ENCODE results near the gene SMIM32. TPM values are rescaled to one million over a fixed set of nuclear protein-coding genes. Genes with fewer than 3 reads are reported as not detected.

The SMIM32 gene
- total RNA-seq, 1 experiment from 2014 or later = 0.37 TPM

DNA sequence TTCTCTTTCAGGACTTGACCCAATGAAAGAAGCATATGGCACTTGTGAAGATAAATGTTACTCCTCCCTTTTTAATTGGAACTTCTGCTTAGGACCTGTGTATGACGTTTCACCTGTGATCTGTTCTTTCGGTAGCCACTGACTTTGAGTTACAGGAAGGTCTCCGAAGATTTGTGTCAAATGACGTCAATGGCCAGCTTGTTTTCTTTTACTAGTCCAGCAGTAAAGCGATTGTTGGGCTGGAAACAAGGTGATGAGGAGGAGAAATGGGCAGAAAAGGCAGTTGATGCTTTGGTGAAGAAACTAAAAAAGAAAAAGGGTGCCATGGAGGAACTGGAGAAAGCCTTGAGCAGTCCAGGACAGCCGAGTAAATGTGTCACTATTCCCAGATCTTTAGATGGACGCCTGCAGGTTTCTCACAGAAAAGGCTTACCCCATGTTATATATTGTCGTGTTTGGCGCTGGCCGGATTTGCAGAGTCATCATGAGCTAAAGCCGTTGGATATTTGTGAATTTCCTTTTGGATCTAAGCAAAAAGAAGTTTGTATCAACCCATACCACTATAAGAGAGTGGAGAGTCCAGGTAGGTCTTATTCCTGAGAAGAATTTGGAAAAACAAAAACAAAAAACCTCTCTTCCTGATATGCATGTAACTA is 39.3 kb downstream of the SMIM32 start (continued):
- TF ChIP-seq, protein P1, sequence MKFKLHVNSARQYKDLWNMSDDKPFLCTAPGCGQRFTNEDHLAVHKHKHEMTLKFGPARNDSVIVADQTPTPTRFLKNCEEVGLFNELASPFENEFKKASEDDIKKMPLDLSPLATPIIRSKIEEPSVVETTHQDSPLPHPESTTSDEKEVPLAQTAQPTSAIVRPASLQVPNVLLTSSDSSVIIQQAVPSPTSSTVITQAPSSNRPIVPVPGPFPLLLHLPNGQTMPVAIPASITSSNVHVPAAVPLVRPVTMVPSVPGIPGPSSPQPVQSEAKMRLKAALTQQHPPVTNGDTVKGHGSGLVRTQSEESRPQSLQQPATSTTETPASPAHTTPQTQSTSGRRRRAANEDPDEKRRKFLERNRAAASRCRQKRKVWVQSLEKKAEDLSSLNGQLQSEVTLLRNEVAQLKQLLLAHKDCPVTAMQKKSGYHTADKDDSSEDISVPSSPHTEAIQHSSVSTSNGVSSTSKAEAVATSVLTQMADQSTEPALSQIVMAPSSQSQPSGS (CRISPR knock-in tag; IDR thresholded peaks at IDR 0.05; ENCODE audit: borderline replicate concordance, low read depth) = no peak
- no peak for TF ChIP-seq NFATC4 (CRISPR knock-in tag; IDR thresholded peaks at IDR 0.05)
- TF ChIP-seq, protein P2, sequence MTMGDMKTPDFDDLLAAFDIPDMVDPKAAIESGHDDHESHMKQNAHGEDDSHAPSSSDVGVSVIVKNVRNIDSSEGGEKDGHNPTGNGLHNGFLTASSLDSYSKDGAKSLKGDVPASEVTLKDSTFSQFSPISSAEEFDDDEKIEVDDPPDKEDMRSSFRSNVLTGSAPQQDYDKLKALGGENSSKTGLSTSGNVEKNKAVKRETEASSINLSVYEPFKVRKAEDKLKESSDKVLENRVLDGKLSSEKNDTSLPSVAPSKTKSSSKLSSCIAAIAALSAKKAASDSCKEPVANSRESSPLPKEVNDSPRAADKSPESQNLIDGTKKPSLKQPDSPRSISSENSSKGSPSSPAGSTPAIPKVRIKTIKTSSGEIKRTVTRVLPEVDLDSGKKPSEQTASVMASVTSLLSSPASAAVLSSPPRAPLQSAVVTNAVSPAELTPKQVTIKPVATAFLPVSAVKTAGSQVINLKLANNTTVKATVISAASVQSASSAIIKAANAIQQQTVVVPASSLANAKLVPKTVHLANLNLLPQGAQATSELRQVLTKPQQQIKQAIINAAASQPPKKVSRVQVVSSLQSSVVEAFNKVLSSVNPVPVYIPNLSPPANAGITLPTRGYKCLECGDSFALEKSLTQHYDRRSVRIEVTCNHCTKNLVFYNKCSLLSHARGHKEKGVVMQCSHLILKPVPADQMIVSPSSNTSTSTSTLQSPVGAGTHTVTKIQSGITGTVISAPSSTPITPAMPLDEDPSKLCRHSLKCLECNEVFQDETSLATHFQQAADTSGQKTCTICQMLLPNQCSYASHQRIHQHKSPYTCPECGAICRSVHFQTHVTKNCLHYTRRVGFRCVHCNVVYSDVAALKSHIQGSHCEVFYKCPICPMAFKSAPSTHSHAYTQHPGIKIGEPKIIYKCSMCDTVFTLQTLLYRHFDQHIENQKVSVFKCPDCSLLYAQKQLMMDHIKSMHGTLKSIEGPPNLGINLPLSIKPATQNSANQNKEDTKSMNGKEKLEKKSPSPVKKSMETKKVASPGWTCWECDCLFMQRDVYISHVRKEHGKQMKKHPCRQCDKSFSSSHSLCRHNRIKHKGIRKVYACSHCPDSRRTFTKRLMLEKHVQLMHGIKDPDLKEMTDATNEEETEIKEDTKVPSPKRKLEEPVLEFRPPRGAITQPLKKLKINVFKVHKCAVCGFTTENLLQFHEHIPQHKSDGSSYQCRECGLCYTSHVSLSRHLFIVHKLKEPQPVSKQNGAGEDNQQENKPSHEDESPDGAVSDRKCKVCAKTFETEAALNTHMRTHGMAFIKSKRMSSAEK (CRISPR knock-in tag; IDR thresholded peaks at IDR 0.05; ENCODE audit: borderline replicate concordance) = no peak

GRCh38 chr5:136149891-136150290 is 43.1 kb downstream of the SMIM32 start:
- ChIA-PET POLR2A (no interaction called here), CTCF (no interaction called here)
- H3K4me1 Mint-ChIP-seq = peaks cover 17% of the 10 kb centered on the region
- no peak for ATAC-seq
- peaks cover 14% of the 10 kb centered on the region for H3K36me3 Mint-ChIP-seq
- DNase-seq (ENCODE audit: low spot score) = no peak
- no peak overlapping the region for H3K27ac Mint-ChIP-seq
- no peak overlapping the region for H3K4me3 Mint-ChIP-seq
- no peaks in the 10 kb centered on the region for H3K9me3 Mint-ChIP-seq
- H3K27me3 Mint-ChIP-seq (ENCODE audit: low read depth) = no peaks in the 10 kb centered on the region
- TF ChIP-seq ZNF263 (CRISPR knock-in tag; IDR thresholded peaks at IDR 0.05; ENCODE audit: low read depth) (no peak), AFF4 (CRISPR knock-in tag; IDR thresholded peaks at IDR 0.05; ENCODE audit: borderline replicate concordance) (no peak), NFYB (CRISPR knock-in tag; conservative IDR thresholded peaks at IDR 0.05; ENCODE audit: low read depth) (no peak), GABPB1 (CRISPR knock-in tag; IDR thresholded peaks at IDR 0.05) (no peak), IRF1 (CRISPR knock-in tag; IDR thresholded peaks at IDR 0.05) (no peak), TEAD1 (CRISPR knock-in tag; IDR thresholded peaks at IDR 0.05) (no peak), ZMAT4 (CRISPR knock-in tag; IDR thresholded peaks at IDR 0.05) (no peak), HMGXB4 (CRISPR knock-in tag; IDR thresholded peaks at IDR 0.05) (no peak), SOX15 (CRISPR knock-in tag; IDR thresholded peaks at IDR 0.05) (no peak), ZNF423 (CRISPR knock-in tag; IDR thresholded peaks at IDR 0.05) (no peak), NFE2L1 (CRISPR knock-in tag; IDR thresholded peaks at IDR 0.05) (no peak), ZNF317 (CRISPR knock-in tag; IDR thresholded peaks at IDR 0.05; ENCODE audit: borderline replicate concordance, low read depth) (no peak), MXD4 (CRISPR knock-in tag; IDR thresholded peaks at IDR 0.05; ENCODE audit: borderline replicate concordance) (no peak)
- TF ChIP-seq, protein P3, sequence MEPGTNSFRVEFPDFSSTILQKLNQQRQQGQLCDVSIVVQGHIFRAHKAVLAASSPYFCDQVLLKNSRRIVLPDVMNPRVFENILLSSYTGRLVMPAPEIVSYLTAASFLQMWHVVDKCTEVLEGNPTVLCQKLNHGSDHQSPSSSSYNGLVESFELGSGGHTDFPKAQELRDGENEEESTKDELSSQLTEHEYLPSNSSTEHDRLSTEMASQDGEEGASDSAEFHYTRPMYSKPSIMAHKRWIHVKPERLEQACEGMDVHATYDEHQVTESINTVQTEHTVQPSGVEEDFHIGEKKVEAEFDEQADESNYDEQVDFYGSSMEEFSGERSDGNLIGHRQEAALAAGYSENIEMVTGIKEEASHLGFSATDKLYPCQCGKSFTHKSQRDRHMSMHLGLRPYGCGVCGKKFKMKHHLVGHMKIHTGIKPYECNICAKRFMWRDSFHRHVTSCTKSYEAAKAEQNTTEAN (CRISPR knock-in tag; IDR thresholded peaks at IDR 0.05) = no peak
- TF ChIP-seq, protein P4, sequence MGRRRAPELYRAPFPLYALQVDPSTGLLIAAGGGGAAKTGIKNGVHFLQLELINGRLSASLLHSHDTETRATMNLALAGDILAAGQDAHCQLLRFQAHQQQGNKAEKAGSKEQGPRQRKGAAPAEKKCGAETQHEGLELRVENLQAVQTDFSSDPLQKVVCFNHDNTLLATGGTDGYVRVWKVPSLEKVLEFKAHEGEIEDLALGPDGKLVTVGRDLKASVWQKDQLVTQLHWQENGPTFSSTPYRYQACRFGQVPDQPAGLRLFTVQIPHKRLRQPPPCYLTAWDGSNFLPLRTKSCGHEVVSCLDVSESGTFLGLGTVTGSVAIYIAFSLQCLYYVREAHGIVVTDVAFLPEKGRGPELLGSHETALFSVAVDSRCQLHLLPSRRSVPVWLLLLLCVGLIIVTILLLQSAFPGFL (CRISPR knock-in tag; IDR thresholded peaks at IDR 0.05; ENCODE audit: borderline replicate concordance) = no peak
- TF ChIP-seq, protein P1 (CRISPR knock-in tag; IDR thresholded peaks at IDR 0.05; ENCODE audit: borderline replicate concordance, low read depth) = no peak
